Daoy (cell line): Measurements from ENCODE around the gene NAB1. TPM values are rescaled to one million over a fixed set of nuclear protein-coding genes. Genes with fewer than 3 reads are reported as not detected.
"Not testable (repeated sequence)": the region's sequence is repeated elsewhere in the genome, so short reads cannot be mapped to it uniquely, and the experiment has no call there.

Experiments used
- DNase-seq: peaks from one replicate; pipeline ENCODE4 v3.0.0-alpha.2; 2015; ENCODE audit warnings: low read depth
- total RNA-seq: library from RNA; depleted of rRNA; stranded (reverse); fragments of >200 nt; shearing (Covaris generic); gene quantifications from 2 replicates; pipeline ENCODE4 v1.2.3, GENCODE V29; 2014; rRNA removed

The NAB1 gene
- 47.6 and 51.0 TPM in 2 replicates for total RNA-seq

- peak; percentile 63 for DNase-seq
Measured at GRCh38 chr2:190649035-190649797, at the start of gene NAB1. TSS of gene NAB1 (plus strand) at chr2:190649083. CDS start at chr2:190659177, 10,094 bp downstream.

GRCh38 chr2:190599546-190600220 is 49.2 kb upstream of the NAB1 start:
- no peak for DNase-seq

- no peak for DNase-seq
Measured at GRCh38 chr2:190600293-190601103, 48.4 kb upstream of the NAB1 start.

GRCh38 chr2:190603374-190603773 is 45.5 kb upstream of the NAB1 start:
- DNase-seq = no peak

GRCh38 chr2:190607014-190607597 is 41.8 kb upstream of the NAB1 start:
- DNase-seq = peak; percentile 84

- peak; percentile 88 for DNase-seq
Measured at GRCh38 chr2:190607657-190608357, 41.1 kb upstream of the NAB1 start.

- DNase-seq = not testable (repeated sequence)
Measured at GRCh38 chr2:190608863-190609262, 40.0 kb upstream of the NAB1 start.

- DNase-seq = not testable (repeated sequence)
Measured at GRCh38 chr2:190609397-190609796, 39.5 kb upstream of the NAB1 start.

GRCh38 chr2:190610528-190610927 is 38.4 kb upstream of the NAB1 start:
- not testable (repeated sequence) for DNase-seq

- DNase-seq = no peak
Measured at GRCh38 chr2:190615555-190616200, 33.2 kb upstream of the NAB1 start.

- DNase-seq = no peak
Measured at GRCh38 chr2:190618030-190618429, 30.9 kb upstream of the NAB1 start.

- no peak for DNase-seq
Measured at GRCh38 chr2:190625691-190626090, 23.2 kb upstream of the NAB1 start.

- DNase-seq = no peak
Measured at GRCh38 chr2:190626641-190627210, 22.2 kb upstream of the NAB1 start.

GRCh38 chr2:190627448-190628412 is 21.2 kb upstream of the NAB1 start:
- DNase-seq = peak; percentile 46

- no peak for DNase-seq
Measured at GRCh38 chr2:190628591-190629319, 20.1 kb upstream of the NAB1 start.

- DNase-seq = no peak
Measured at GRCh38 chr2:190634381-190634780, 14.5 kb upstream of the NAB1 start.

GRCh38 chr2:190635781-190636180 is 13.1 kb upstream of the NAB1 start:
- peak; percentile 21 for DNase-seq

- peak; percentile 71 for DNase-seq
Measured at GRCh38 chr2:190636361-190636760, 12.5 kb upstream of the NAB1 start.
